ENCODE data around the gene STN1. TPM values are rescaled to one million over a fixed set of nuclear protein-coding genes. Genes with fewer than 3 reads are reported as not detected.

STN1 gene
- total RNA-seq, 1 donor from 2014 or later, result 33.0 TPM

DNA sequence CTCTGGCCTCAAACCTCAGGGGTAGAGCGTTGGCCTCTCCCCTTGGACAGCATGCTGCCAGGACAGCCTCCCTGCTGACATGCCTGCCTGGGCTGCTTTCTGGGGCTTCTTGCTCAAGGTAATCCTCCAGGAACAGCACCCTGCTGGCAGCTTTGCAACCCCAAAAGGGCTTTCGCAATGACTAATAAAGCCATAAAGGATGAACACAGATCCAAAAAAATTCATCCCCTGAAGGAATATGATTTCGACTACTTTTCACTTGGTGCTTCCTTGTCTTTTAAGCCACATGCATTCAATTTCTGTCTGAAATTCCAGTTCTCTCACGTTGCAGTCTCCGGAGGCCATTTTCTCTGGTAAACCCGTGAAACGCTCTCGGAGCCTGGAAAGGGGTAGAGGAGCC is 47.5 kb downstream of the STN1 start:
- no peak for DNase-seq (ENCODE audit: extremely low spot score, unreplicated experiment)
- Mint-ChIP-seq H3K4me3 (peak overlapping the region; percentile 35), H3K4me1 (ENCODE audit: unreplicated experiment) (peaks cover 27% of the 10 kb centered on the region), H3K9me3 (no peaks in the 10 kb centered on the region), H3K27ac (peak overlapping the region; percentile 68), H3K36me3 (peaks cover 6% of the 10 kb centered on the region), H3K27me3 (no peaks in the 10 kb centered on the region)
- TF ChIP-seq, protein P1, sequence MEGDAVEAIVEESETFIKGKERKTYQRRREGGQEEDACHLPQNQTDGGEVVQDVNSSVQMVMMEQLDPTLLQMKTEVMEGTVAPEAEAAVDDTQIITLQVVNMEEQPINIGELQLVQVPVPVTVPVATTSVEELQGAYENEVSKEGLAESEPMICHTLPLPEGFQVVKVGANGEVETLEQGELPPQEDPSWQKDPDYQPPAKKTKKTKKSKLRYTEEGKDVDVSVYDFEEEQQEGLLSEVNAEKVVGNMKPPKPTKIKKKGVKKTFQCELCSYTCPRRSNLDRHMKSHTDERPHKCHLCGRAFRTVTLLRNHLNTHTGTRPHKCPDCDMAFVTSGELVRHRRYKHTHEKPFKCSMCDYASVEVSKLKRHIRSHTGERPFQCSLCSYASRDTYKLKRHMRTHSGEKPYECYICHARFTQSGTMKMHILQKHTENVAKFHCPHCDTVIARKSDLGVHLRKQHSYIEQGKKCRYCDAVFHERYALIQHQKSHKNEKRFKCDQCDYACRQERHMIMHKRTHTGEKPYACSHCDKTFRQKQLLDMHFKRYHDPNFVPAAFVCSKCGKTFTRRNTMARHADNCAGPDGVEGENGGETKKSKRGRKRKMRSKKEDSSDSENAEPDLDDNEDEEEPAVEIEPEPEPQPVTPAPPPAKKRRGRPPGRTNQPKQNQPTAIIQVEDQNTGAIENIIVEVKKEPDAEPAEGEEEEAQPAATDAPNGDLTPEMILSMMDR (conservative IDR thresholded peaks at IDR 0.05), result peak; percentile 16

DNA sequence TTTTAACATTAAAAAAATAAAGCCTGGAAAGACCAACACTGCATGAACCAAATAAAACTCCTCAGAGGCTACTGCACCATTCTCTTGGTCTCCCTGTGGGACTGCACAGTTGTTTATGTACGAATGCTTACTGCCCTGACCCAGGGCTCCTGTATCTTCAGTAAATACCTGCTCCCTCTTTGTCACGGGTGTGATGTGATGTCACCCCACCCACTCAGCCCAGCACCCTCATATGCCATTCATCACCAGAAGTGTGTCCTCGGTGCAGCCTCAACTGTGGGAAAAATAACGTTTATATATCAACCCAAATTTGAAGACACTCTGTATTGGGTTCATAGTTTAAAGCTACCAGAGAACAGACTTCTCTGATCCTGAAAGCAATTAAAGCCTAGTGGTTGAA is 48.6 kb downstream of the STN1 start:
- no peak for DNase-seq (ENCODE audit: extremely low spot score, unreplicated experiment)
- Mint-ChIP-seq H3K9me3 (peaks cover 8% of the 10 kb centered on the region), H3K36me3 (peaks cover 6% of the 10 kb centered on the region), H3K4me1 (ENCODE audit: unreplicated experiment) (peaks cover 27% of the 10 kb centered on the region), H3K27ac (no peak overlapping the region), H3K4me3 (no peak overlapping the region), H3K27me3 (no peaks in the 10 kb centered on the region)
- TF ChIP-seq, protein P1 (conservative IDR thresholded peaks at IDR 0.05), result no peak

DNA sequence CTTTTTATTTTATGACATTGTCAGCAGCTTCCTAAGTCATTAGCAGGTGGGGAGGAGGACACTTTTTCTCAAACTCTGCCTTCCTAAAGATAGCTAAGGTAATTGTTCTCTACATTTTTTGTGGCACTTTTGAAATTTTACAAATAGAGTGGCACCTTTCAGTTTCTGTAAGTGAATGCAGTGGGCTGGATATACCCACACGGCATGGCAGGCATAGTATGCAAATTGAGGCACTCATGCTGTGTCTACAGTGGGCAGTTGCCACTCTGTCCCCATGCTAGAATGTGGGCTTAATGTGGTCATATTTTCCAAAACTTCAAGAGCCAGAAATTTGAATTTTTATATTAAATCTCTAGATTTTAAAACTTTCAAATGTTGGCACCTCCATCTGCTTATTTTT is 49.8 kb downstream of the STN1 start:
- Mint-ChIP-seq H3K36me3 (peaks cover 3% of the 10 kb centered on the region), H3K4me1 (ENCODE audit: unreplicated experiment) (peaks cover 27% of the 10 kb centered on the region), H3K9me3 (peaks cover 8% of the 10 kb centered on the region), H3K27me3 (no peaks in the 10 kb centered on the region), H3K4me3 (no peak overlapping the region), H3K27ac (no peak overlapping the region)
- TF ChIP-seq, protein P1 (conservative IDR thresholded peaks at IDR 0.05), result no peak
- no peak for DNase-seq (ENCODE audit: extremely low spot score, unreplicated experiment)

DNA sequence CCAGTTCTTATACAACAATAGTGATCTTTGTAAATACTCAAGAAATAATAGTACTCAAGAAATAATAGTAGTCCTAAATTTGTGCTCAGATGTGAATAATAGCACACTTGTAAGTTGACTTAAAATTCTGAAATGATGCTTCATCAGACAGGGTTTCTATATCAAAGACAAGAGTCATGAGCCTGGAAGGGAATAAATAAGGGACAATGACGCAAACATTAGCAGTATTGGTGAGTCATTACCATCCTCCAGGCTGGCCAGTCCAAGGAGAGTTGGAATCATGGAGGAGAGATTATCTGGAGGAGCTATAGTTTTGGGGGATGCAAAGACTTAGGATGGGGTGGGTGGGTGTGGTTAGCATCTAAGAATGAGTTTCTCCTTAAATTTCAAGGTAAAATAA is 56.5 kb downstream of the STN1 start:
- no peak overlapping the region for H3K27ac Mint-ChIP-seq
- peaks cover 17% of the 10 kb centered on the region for H3K4me1 Mint-ChIP-seq (ENCODE audit: unreplicated experiment)
- H3K9me3 Mint-ChIP-seq, result peaks cover 8% of the 10 kb centered on the region
- H3K4me3 Mint-ChIP-seq, result no peak overlapping the region
- H3K36me3 Mint-ChIP-seq, result no peaks in the 10 kb centered on the region
- TF ChIP-seq, protein P1 (conservative IDR thresholded peaks at IDR 0.05), result no peak
- peaks cover 6% of the 10 kb centered on the region for H3K27me3 Mint-ChIP-seq
- no peak for DNase-seq (ENCODE audit: extremely low spot score, unreplicated experiment)

DNA sequence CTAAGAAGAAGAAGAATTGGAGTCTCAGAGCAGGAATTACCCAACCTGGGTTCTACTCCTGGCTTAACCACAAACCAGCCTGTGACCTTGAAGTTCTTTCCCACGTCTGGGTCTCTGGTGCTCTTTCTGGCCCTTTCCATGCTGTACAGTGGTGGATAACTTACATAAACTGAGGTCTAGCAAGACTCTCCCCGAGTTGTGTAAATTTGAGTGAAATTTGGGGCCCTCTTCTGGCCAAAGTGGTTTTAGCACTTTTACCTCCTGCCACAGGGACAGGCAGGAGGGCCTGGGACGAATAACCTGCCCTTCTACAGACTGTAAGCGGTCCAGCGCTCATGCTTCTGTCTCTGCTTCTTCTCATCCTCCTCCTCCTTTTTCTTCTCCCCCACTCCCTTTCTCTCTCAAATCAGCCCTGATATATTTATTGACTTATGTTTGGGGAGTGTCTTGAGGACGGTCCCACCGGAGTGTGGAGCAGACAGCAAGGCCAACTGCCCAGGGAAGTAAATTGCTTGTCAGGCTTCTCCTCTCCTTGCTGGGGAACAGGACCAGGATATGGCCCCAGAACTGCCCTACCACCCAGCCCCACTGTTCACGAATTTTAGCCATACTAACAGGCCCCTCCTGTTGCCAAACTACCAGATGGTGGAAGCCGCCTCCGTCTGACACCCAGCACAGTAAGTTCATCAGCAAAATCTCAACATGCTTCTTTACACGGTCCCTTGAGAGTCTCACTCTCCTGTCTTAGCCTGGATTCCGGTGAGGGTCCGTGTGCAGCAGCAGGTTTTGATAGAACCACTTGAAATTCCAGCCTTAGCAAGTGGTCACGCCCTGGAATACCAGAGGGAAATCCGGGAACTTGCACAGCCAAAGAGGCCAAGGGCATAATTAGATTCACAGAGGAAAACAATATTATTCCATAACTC is 58.6 kb downstream of the STN1 start:
- H3K36me3 Mint-ChIP-seq, result no peaks in the 10 kb centered on the region
- peak overlapping the region; percentile 44 for H3K4me3 Mint-ChIP-seq
- DNase-seq (ENCODE audit: extremely low spot score, unreplicated experiment), result no peak
- H3K27ac Mint-ChIP-seq, result peak overlapping the region; percentile 52
- TF ChIP-seq, protein P1 (conservative IDR thresholded peaks at IDR 0.05), result peak; percentile 83
- H3K9me3 Mint-ChIP-seq, result no peaks in the 10 kb centered on the region
- peaks cover 6% of the 10 kb centered on the region for H3K27me3 Mint-ChIP-seq
- H3K4me1 Mint-ChIP-seq (ENCODE audit: unreplicated experiment), result peaks cover 26% of the 10 kb centered on the region
